Measurements from ENCODE around the gene ARRDC3. TPM values are rescaled to one million over a fixed set of nuclear protein-coding genes. Genes with fewer than 3 reads are reported as not detected.

ARRDC3 gene
- total and polyA plus RNA-seq, 10 of the 15 experiments (the other 5 are each of a cell fraction or from before 2014, with no cell fraction given), result 2.3 to 14.0 (median 8.6) TPM

- no peak for TF ChIP-seq FOS (IDR thresholded peaks at IDR 0.05; ENCODE audit: borderline replicate concordance, extremely low read depth, insufficient read length)
- no peak for TF ChIP-seq RFX5 (IDR thresholded peaks at IDR 0.05; ENCODE audit: low read depth, low read length)
- no peak for TF ChIP-seq NR2F1 (conservative IDR thresholded peaks at IDR 0.05)
- no peak for TF ChIP-seq IRF5 (IDR thresholded peaks at IDR 0.05; ENCODE audit: borderline replicate concordance)
- 0 out of 2 replicates have a peak, but pooled peaks have one; percentile 17 for TF ChIP-seq PAX8 (IDR thresholded peaks at IDR 0.05)
- peak; percentile 36; the same call in 1 of the 2 replicates for TF ChIP-seq NKRF (conservative IDR thresholded peaks at IDR 0.05)
- no peak for TF ChIP-seq ZNF207 (IDR thresholded peaks at IDR 0.05; ENCODE audit: borderline replicate concordance)
- TF ChIP-seq MLLT1 (IDR thresholded peaks at IDR 0.05), result no peak
- TF ChIP-seq NFYB (IDR thresholded peaks at IDR 0.05; ENCODE audit: insufficient read depth, low read depth, low read length), result 0 out of 2 replicates have a peak, but pooled peaks have one; percentile 7
- TF ChIP-seq BCL3 (IDR thresholded peaks at IDR 0.05; ENCODE audit: borderline replicate concordance, insufficient read depth, low read depth, low read length, poor library complexity, severe bottlenecking), result no peak
- no peak for TF ChIP-seq ZNF622 (IDR thresholded peaks at IDR 0.05)
- no peak for TF ChIP-seq STAT1 (conservative IDR thresholded peaks at IDR 0.05)
- TF ChIP-seq POLR2A (IDR thresholded peaks at IDR 0.05; ENCODE audit: low read depth, low read length), result peak; percentile 66
- peak; percentile 54; the same call in 1 of the 2 replicates for TF ChIP-seq TAF1 (IDR thresholded peaks at IDR 0.05; ENCODE audit: borderline replicate concordance, low read depth, low read length)
- no peak for TF ChIP-seq NFYA (IDR thresholded peaks at IDR 0.05; ENCODE audit: borderline replicate concordance, low read depth, low read length)
- TF ChIP-seq GATAD2B (conservative IDR thresholded peaks at IDR 0.05; ENCODE audit: low read depth), result no peak
- TF ChIP-seq SP1 (IDR thresholded peaks at IDR 0.05; ENCODE audit: low read depth, low read length), result no peak
- no peak for TF ChIP-seq ZBTB11 (CRISPR knock-in tag; IDR thresholded peaks at IDR 0.05)
- no peak for TF ChIP-seq TBL1XR1 (IDR thresholded peaks at IDR 0.05; ENCODE audit: low read depth, low read length)
- TF ChIP-seq ETV6 (conservative IDR thresholded peaks at IDR 0.05 in 1 of 2, IDR thresholded peaks at IDR 0.05 in 1 of 2; ENCODE audit: borderline replicate concordance in 1 of 2, low read depth in 1 of 2), result no peak
- no peak for TF ChIP-seq EZH2 (IDR thresholded peaks at IDR 0.05; ENCODE audit: borderline replicate concordance, control insufficient read depth, low read depth, low read length)
These were observed 1.2 kb downstream of the ARRDC3 start (continued) for GRCh38 chr5:91381774-91382359.
